Transverse colon (tissue), 4 donors: Measurements from ENCODE around the gene LSR. TPM values are rescaled to one million over a fixed set of nuclear protein-coding genes. Genes with fewer than 3 reads are reported as not detected.

ENCODE experiments used
- DNase-seq: peaks from one replicate; pipeline ENCODE4 v3.0.0-alpha.2; 2019
- H3K27ac ChIP-seq, 4 donors: fragments of 200-600 bp; sonication (generic); 2 replicates each; pipeline ENCODE4 v1.5.1; 2016 to 2018; ENCODE audit warnings: inconsistent platforms in 4 of 4
- H3K27me3 ChIP-seq: fragments of 200-600 bp; sonication (generic); 2 replicates; pipeline ENCODE4 v1.5.1; 2017; ENCODE audit warnings: inconsistent platforms
- H3K36me3 ChIP-seq, 4 donors: fragments of 200-600 bp; sonication (generic); 2 replicates each; pipeline ENCODE4 v1.5.1; 2017 to 2019; ENCODE audit warnings: inconsistent platforms in 4 of 4
- H3K4me1 ChIP-seq, 4 donors: fragments of 200-600 bp; sonication (generic); 2 replicates each; pipeline ENCODE4 v1.5.1; 2017 to 2020; ENCODE audit warnings: inconsistent platforms in 4 of 4
- H3K4me3 ChIP-seq, 4 donors: fragments of 200-600 bp; sonication (generic); 1 replicate in 1 of 4; 2 replicates in 3 of 4; pipeline versions ENCODE4 v1.5.1 to v1.6.1; 2017 to 2019; ENCODE audit warnings: inconsistent platforms in 4 of 4
- H3K9me3 ChIP-seq, 2 donors: fragments of 200-600 bp; sonication (generic); 2 replicates each; pipeline ENCODE4 v1.5.1; 2017 to 2019; ENCODE audit warnings: inconsistent platforms in 2 of 2
- CTCF ChIP-seq, 5 experiments: fragments of 200-600 bp in 3 of 5; fragments of 450-650 bp in 2 of 5; sonication (generic) in 3 of 5; IDR thresholded peaks; 1 replicate in 2 of 5; 2 replicates in 3 of 5; pipeline ENCODE4 v1.5.1; 2016 to 2017; ENCODE audit warnings: antibody characterized with exemption in 5 of 5, inconsistent platforms in 3 of 5, mild to moderate bottlenecking in 2 of 5, moderate library complexity in 1 of 5
- EP300 ChIP-seq: sonication (generic); formaldehyde crosslinking; IDR thresholded peaks from one replicate; pipeline ENCODE4 v1.6.1; 2017; ENCODE audit warnings: antibody characterized with exemption, low read depth
- POLR2A ChIP-seq: fragments of 450-650 bp; IDR thresholded peaks from one replicate; pipeline ENCODE4 v1.6.1; 2016; ENCODE audit warnings: antibody characterized with exemption, mild to moderate bottlenecking, moderate library complexity
- POLR2AphosphoS5 ChIP-seq, 3 donors: sonication (generic); formaldehyde crosslinking; IDR thresholded peaks; one replicate each; pipeline ENCODE4 v1.6.1; 2016; ENCODE audit warnings: antibody characterized with exemption in 3 of 3
- WGBS, 2 donors: methylation state at CpG; one replicate each; pipeline ENCODE4 v1.1.5; 2018; ENCODE audit warnings: low coverage in 1 of 2; 5-methylcytosine and 5-hydroxymethylcytosine counted together
- in situ Hi-C, 4 donors: fragments of 200-750 bp; cut with MboI; loops; one replicate each; pipeline versions ENCODE4 v1.15.0 to v1.15.1; 2017; ENCODE audit warnings: low sequenced_read_pairs in 3 of 4, low pct_ligation_motif_present in 1 of 4, low pct_unique_long_range_greater_than_20kb in 1 of 4
- intact Hi-C: fragments of 100-400 bp; cut with DNase I; formaldehyde crosslinking; loops from one replicate; pipeline ENCODE4 v1.15.1; 2023; ENCODE audit warnings: low total_unique reads
- total RNA-seq, 4 donors: library from RNA; depleted of rRNA; stranded (reverse); fragments of >200 nt; gene quantifications; one replicate each; pipeline ENCODE4 v1.1.0, GENCODE V29; 2016

The LSR gene
- total RNA-seq, 4 donors from 2014 or later: 124 to 484 (median 330) TPM

GRCh38 chr19:35254341-35255297 lies 5.8 kb downstream of the LSR start:
- Histone ChIP-seq H3K36me3 (no peaks in the 10 kb centered on the region), H3K4me1 (peaks cover 0 to 8% (median 0%) of the 10 kb centered on the region in 4 donors), H3K4me3 (no peak overlapping the region), H3K27ac (no peak overlapping the region), H3K9me3 (no peaks in the 10 kb centered on the region), H3K27me3 (no peaks in the 10 kb centered on the region)
- intact Hi-C loops (no loop called here), in situ Hi-C loops (no loop called here)
- DNase-seq: no peak
- TF ChIP-seq POLR2AphosphoS5 (IDR thresholded peaks at IDR 0.05): no peak
- TF ChIP-seq POLR2A: no peak
- TF ChIP-seq CTCF (IDR thresholded peaks at IDR 0.05): no peak
- TF ChIP-seq EP300: no peak
- WGBS, 2 donors: 71 to 93% methylated on average over 5 to 17 of the region's 17 CpGs

GRCh38 chr19:35256566-35256965 lies 7.8 kb downstream of the LSR start:
- no peaks in the 10 kb centered on the region for H3K36me3 ChIP-seq
- in situ Hi-C loops: no loop called here
- H3K27me3 ChIP-seq: no peaks in the 10 kb centered on the region

GRCh38 chr19:35257113-35257461 lies 8.3 kb downstream of the LSR start:
- DNase-seq: no peak
- intact Hi-C loops: no loop called here
- no peak overlapping the region for H3K27ac ChIP-seq
- H3K36me3 ChIP-seq: no peaks in the 10 kb centered on the region
- H3K4me1 ChIP-seq: no peaks in the 10 kb centered on the region
- no peaks in the 10 kb centered on the region for H3K9me3 ChIP-seq
- in situ Hi-C loops: no loop called here
- H3K4me3 ChIP-seq: no peak overlapping the region
- WGBS, 2 donors: 90 to 93% methylated on average over 7 to 9 of the region's 9 CpGs
- TF ChIP-seq POLR2A: no peak
- no peak for TF ChIP-seq EP300
- TF ChIP-seq CTCF (IDR thresholded peaks at IDR 0.05): no peak
- no peaks in the 10 kb centered on the region for H3K27me3 ChIP-seq

More at GRCh38 chr19:35256566-35256965, 7.8 kb downstream of the LSR start:
- H3K4me1 ChIP-seq: no peaks in the 10 kb centered on the region
- 62 to 89% methylated on average over 1 to 2 of the region's 2 CpGs for WGBS, 2 donors
- H3K27ac ChIP-seq: no peak overlapping the region
- TF ChIP-seq CTCF (IDR thresholded peaks at IDR 0.05): no peak
- TF ChIP-seq POLR2A: no peak
- no peak for TF ChIP-seq EP300
- TF ChIP-seq POLR2AphosphoS5 (IDR thresholded peaks at IDR 0.05): no peak
- H3K9me3 ChIP-seq: no peaks in the 10 kb centered on the region
- H3K4me3 ChIP-seq: no peak overlapping the region
- intact Hi-C loops: no loop called here
- no peak for DNase-seq

- no peak for DNase-seq
- H3K4me3 ChIP-seq: no peak overlapping the region
- no peaks in the 10 kb centered on the region for H3K9me3 ChIP-seq
- no peaks in the 10 kb centered on the region for H3K36me3 ChIP-seq
- H3K27ac ChIP-seq: no peak overlapping the region
- WGBS, 2 donors: 86 to 94% methylated on average over 2 to 10 of the region's 10 CpGs
- TF ChIP-seq CTCF (IDR thresholded peaks at IDR 0.05): no peak
- no peak for TF ChIP-seq POLR2A
- no peak for TF ChIP-seq EP300
- TF ChIP-seq POLR2AphosphoS5 (IDR thresholded peaks at IDR 0.05): no peak
- intact Hi-C loops (no loop called here), in situ Hi-C loops (no loop called here)
- H3K4me1 ChIP-seq: peaks cover 0 to 9% (median 0%) of the 10 kb centered on the region in 4 donors
- H3K27me3 ChIP-seq: no peaks in the 10 kb centered on the region
Observed at GRCh38 chr19:35260694-35261304, 12.0 kb downstream of the LSR start.
